IPS-NIHi7 (cell line): Measurements from ENCODE around the gene PTPRJ.

Experiments
- DNase-seq: peaks from one replicate; pipeline ENCODE4 v3.0.0; 2012; ENCODE audit warnings: mixed read lengths; ENCODE audit errors: extremely low spot score

The PTPRJ gene

GRCh38 chr11:47967577-47968525 is 12.5 kb upstream of the PTPRJ start:
- DNase-seq: no peak

- DNase-seq: no peak
Measured at GRCh38 chr11:47969401-47969800, 11.0 kb upstream of the PTPRJ start.

DNA sequence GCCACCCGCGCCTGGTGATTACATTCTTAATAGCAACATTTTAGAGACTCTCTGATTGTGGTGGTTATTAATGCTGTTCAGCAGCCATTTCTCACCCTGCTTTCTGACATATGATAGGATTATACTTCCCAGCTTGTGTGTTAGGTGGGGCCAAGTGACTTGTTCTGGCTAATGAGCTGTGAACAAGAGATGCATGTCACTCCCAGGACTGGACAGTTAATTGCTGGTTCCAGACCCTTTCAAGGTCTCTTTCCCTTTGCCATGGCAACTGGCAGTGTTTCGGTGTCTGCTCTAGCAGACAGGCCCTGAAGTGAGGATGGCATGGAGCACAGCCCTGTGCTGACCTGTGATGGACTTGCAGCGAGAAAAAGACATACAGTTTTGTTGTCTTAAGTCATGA is 8.9 kb upstream of the PTPRJ start:
- no peak for DNase-seq

GRCh38 chr11:47973173-47973572 is 7.2 kb upstream of the PTPRJ start:
- no peak for DNase-seq

DNA sequence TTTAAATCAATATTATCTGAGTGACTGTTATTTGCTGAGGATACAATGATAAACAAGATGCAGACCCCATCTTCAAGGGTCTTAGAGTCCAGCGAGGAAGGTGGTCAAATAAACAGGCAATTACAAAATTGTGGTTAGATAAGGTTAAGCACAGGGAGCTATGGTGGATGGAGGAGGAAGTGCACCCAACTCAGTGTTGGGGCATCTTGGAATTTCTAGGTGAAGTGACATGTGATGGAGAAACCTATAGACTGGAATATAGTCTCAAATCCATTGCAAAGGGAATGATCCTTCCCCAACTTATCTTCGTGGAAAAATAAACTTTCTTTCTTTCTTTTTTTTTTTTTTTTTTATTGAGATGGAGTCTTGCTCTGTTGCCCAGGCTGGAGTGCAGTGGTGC is 3.4 kb upstream of the PTPRJ start:
- DNase-seq: no peak

- no peak for DNase-seq
Measured at GRCh38 chr11:47977623-47978022, 2.7 kb upstream of the PTPRJ start.

DNA sequence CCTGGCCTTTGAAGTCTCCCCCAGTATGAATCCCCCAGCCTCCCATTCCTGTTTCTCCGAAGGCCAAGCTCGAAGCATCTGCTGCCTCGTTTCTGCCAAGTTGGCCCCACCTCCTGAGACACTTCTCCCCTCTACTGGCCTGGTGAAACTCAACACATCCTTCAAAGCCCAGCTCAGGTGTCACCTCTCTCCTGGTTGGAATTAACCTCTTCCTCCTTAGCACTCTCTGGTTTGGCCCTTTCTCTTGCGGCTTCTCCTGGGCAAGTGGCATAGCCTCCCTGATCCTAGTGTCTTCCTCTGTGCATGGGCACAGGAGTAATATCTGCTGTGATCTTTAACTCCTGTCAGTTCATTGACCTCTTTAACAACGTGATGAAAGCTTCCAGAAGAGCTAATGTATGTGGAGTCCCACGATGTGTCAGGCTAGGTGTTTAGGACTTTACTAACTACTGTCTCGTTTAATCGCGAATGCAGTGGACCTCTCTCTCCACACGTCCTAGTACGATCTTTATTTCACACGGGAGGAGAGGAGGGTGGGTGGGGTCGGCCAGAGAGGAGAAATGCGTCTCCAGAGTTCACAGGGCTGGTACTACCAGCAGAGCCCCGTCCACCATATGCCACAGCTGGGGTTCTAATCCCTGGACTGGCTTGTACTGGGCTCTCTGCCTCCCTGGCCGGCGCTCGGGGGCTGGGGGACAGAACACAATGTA is 826 bp upstream of the PTPRJ start:
- peak; percentile 64 for DNase-seq

GRCh38 chr11:47980907-47981621 is 705 bp downstream of the PTPRJ start:
- peak; percentile 65 for DNase-seq

DNA sequence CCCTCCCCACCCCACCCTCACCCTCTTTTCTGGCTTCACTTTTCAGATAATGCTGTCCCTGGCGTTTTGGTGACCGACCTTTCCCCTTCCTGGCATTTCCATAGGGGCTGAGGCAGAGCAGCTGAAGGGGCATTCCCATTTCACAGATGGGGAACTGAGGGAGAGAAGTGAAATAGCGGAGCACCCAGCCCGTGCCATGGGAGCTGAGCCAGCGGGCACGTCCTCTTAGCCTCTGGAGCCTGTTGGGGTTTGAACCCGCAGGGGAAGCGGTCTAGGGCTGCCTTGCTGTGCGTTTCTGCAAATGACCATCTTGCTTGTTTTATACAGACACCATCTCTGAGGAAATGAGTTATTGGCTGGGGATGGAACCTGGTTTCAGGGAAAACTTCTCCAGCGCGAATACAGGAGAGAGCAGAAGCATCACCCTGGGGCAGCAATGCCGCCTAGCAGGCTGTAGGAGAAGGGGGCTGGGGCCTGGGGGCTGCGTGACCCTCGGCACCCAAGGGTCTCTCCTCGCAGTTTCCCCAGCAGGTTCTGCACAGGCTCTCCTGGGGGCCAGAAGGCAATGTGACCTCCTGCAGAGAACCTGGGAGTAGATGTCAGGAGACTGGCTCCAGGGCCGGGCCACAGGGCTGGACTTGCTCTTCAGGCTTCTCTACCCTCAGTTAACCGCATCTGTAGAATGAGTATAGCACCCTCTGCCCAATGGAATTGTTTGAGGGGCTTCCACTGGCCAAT is 1.5 kb downstream of the PTPRJ start:
- no peak for DNase-seq

DNA sequence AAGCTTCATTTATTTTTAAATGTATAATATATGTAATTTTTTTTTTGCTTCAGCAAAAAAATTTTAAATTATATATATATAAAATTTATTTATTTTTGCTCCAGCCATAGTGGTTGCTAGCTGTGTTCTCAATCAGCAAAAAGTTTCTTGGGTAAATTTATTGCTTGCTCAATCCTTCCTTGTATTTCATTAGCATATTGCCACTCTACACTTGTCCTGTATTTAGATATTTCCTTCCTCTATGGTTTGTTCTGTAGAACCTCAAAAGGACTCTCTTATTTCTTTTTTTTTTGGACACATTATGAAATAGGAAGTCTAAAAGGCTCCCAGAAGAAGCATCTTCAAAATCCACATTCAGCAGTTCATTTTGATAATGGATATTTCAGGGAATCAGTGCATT is 2.3 kb downstream of the PTPRJ start:
- no peak for DNase-seq

- no peak for DNase-seq
Measured at GRCh38 chr11:47983464-47984397, 3.4 kb downstream of the PTPRJ start.

GRCh38 chr11:47986219-47986618 is 5.9 kb downstream of the PTPRJ start:
- no peak for DNase-seq

DNA sequence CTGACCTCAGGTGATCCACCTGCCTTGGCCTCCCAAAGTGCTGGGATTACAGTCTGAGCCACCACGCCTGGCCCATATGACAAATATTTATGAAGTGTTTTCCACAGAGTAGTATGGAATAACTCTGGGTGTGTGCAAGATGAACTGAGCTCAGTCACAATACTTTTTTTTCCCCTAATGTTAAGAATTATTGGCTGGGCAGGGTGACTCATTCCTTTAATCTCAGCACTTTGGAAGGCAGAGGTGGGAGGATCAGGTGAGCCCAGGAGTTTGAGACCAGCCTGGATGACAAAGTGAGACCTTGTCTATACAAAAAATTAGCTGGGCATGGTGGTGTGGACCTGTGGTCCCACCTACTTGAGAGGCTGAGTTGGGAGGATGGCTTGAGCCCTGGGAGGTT is 6.4 kb downstream of the PTPRJ start:
- no peak for DNase-seq

- no peak for DNase-seq
Measured at GRCh38 chr11:47987310-47987709, 7.0 kb downstream of the PTPRJ start.

DNA sequence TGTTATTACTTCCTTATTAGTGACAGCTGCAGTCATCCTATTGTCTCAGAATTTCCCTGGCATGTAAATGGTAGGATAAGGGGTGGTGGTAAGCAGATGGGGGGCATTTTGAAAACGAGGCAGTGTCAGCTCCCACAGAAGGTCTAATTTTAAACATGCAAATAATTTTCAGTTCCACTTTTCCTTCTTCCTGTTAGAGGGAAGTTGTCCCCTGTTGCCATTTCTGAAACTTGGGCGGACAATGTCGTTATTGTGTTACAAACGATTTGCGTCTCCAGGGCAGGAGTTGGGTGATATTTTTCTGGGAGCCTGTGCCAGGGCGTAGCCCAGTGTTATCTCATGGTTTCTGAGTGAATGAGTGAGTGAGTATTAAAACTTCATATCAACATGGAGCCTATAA is 7.4 kb downstream of the PTPRJ start:
- DNase-seq: no peak

DNA sequence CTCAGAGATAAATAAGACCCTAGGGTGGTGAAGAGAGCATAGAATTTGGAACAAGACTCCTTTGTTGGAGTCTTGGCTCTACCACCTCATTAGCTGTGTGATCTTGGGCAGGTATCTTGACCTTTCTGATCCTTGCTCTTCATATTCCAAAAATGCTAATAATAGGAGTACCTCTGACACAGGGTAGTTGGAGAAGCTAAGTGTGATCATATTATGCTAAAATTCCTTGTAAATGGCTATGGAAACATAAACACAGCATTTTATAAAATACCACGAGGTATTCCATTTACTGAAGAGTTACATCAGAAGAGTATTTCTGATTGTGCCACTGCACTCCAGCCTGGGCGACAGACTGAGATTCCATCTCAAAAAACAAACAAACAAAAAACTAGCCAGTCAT is 9.4 kb downstream of the PTPRJ start:
- no peak for DNase-seq

GRCh38 chr11:47991266-47991830 is 11.0 kb downstream of the PTPRJ start:
- no peak for DNase-seq

GRCh38 chr11:47991894-47992293 is 11.5 kb downstream of the PTPRJ start:
- no peak for DNase-seq

DNA sequence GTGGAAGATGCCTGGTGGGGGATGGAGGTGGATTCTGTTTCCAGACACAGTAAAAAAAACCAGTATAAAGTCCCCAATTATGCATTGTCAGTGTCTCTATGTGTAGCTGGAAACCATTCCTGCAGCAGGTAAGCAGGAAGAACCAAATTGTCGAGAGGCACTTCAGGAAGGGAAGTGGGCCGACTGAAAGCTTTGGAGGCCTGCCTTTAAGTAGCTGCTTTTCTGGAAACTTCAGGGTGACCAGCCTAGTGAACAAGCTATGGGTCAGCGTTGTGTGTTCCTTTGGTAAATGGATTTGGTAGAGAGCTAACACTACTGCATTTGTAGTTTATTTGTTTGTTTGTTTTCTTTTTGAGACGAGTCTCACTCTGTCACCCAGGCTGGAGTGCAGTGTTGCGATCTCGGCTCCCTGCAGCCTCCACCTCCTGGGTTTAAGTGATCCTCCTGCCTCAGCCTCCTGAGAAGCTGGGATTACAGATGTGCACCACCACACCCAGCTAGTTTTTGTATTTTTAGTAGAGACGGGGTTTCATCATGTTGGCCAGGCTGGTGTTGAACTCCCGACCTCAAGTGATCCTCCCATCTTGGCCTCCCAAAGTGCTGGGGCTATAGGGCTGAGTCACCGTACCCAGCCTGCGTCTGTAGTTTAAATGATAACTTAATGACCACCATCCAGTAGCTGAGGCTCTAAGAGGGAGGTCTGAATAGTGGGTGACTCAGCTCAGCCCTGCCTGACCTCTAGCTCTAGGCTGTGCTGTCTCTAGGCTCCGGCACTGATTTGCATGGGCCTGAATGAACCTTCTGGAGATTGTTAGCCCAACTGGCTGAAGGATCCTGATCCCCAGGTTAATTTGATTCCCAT is 12.8 kb downstream of the PTPRJ start:
- DNase-seq: no peak
